Thoracic aorta (tissue), 2 donors: ENCODE results near the gene SERPINE3. TPM values are rescaled to one million over a fixed set of nuclear protein-coding genes. Genes with fewer than 3 reads are reported as not detected.

ENCODE experiments used
- ATAC-seq: fragments of 150-250 bp; one replicate; pipeline ENCODE4 v1.8.0; 2017; ENCODE audit warnings: low read depth; ENCODE audit not compliant: insufficient number of reproducible peaks, low FRiP score
- DNase-seq: peaks from one replicate; pipeline ENCODE4 v3.0.0-alpha.2; 2020; ENCODE audit warnings: low spot score
- H3K27ac ChIP-seq, 2 donors: fragments of 200-600 bp; sonication (generic); 1 replicate in 1 of 2; 2 replicates in 1 of 2; pipeline ENCODE4 v1.5.1; 2016; ENCODE audit warnings: mild to moderate bottlenecking in 2 of 2, moderate library complexity in 2 of 2
- H3K27me3 ChIP-seq: fragments of 200-600 bp; sonication (generic); replicated peaks from 2 replicates; pipeline ENCODE4 v1.6.0; 2016; ENCODE audit warnings: mild to moderate bottlenecking; ENCODE audit not compliant: insufficient read depth
- H3K36me3 ChIP-seq: fragments of 200-600 bp; sonication (generic); one replicate; pipeline ENCODE4 v1.5.1; 2016
- H3K4me1 ChIP-seq, 2 donors: fragments of 200-600 bp; sonication (generic); 1 replicate in 1 of 2; 2 replicates in 1 of 2; pipeline versions ENCODE4 v1.5.1 to v1.6.0; 2016; ENCODE audit warnings: low read depth in 2 of 2, mild to moderate bottlenecking in 1 of 2; ENCODE audit not compliant: control insufficient read depth in 1 of 2
- H3K4me3 ChIP-seq: fragments of 200-600 bp; sonication (generic); 2 replicates; pipeline ENCODE4 v1.5.1; 2016; ENCODE audit warnings: mild to moderate bottlenecking
- H3K9me3 ChIP-seq: fragments of 200-600 bp; sonication (generic); 2 replicates; pipeline ENCODE4 v1.5.1; 2016
- CTCF ChIP-seq: fragments of 200-600 bp; sonication (generic); IDR thresholded peaks from one replicate; pipeline ENCODE4 v1.5.1; 2019; ENCODE audit warnings: antibody characterized with exemption
- total RNA-seq, 2 donors: library from RNA; depleted of rRNA; stranded (reverse); fragments of >200 nt; gene quantifications; one replicate each; pipeline versions ENCODE4 v1.1.0 to v1.2.3, GENCODE V29; 2016

The SERPINE3 gene
- total RNA-seq, 2 donors from 2014 or later = 0.68 TPM; not detected in 1

- no peak overlapping the region for H3K4me3 ChIP-seq
- peaks cover 14% of the 10 kb centered on the region for H3K36me3 ChIP-seq
- DNase-seq (no peak), ATAC-seq (no peak)
- H3K4me1 ChIP-seq = no peaks in the 10 kb centered on the region
- no peaks in the 10 kb centered on the region for H3K9me3 ChIP-seq
- H3K27me3 ChIP-seq = no peaks in the 10 kb centered on the region
- no peak for TF ChIP-seq CTCF
- no peak overlapping the region for H3K27ac ChIP-seq
Measured at GRCh38 chr13:51380269-51380668, 40.8 kb downstream of the SERPINE3 start.

DNA sequence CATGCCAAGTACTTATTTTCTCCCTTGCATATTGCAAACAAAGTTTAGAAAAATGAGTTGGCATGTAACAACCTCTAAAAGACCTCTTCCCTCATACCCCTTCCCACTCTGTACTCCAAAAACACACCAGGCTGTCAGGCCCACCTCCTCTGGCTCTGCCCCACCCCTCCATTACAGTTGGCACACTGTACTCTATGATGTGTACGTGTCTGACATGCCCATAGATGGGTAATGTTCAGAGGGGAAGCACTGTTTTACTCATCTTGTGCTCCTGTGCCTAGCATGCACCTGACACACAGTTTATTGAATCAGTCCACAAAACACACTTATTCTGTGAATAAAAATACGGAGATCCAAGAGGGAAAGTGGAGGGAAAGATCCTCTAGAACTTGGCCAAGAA is 45.6 kb downstream of the SERPINE3 start:
- no peak for TF ChIP-seq CTCF
- no peak for DNase-seq
- no peak overlapping the region for H3K27ac ChIP-seq

DNA sequence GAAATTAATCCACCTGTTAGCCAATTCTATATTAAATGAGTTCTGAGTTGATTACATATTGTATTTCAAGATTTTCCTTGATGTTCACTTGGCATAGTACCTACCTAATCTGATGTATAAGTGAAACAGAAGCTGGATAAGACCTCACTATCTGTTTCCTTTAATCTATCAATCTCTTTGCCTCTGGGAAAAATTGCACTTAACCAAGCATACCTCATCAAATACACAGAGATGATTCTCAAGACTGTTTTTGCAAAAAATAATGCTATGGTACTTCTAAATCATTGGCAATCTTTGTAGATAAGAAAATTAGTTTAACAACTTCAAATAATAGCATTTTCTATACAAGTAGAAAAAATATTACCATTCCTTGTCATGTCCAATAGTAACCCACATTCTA is 55.2 kb downstream of the SERPINE3 start:
- Histone ChIP-seq H3K4me3 (no peak overlapping the region), H3K27me3 (no peaks in the 10 kb centered on the region), H3K36me3 (no peaks in the 10 kb centered on the region), H3K27ac (no peak overlapping the region), H3K9me3 (no peaks in the 10 kb centered on the region), H3K4me1 (peaks cover 17 to 25% of the 10 kb centered on the region in 2 donors)
- no peak for DNase-seq
- TF ChIP-seq CTCF = no peak
- no peak for ATAC-seq

More for the DNA sequence above, 45.6 kb downstream of the SERPINE3 start:
- no peaks in the 10 kb centered on the region for H3K9me3 ChIP-seq
- H3K4me3 ChIP-seq = no peak overlapping the region
- H3K27me3 ChIP-seq = no peaks in the 10 kb centered on the region
- H3K36me3 ChIP-seq = peaks cover 7% of the 10 kb centered on the region
- no peaks in the 10 kb centered on the region for H3K4me1 ChIP-seq
- no peak for ATAC-seq

- peak overlapping the region in 1 of 2 donors; percentile 58 for H3K27ac ChIP-seq
- no peak overlapping the region for H3K4me3 ChIP-seq
- ATAC-seq (no peak), DNase-seq (no peak)
- H3K4me1 ChIP-seq = peaks cover 17 to 25% of the 10 kb centered on the region in 2 donors
- no peaks in the 10 kb centered on the region for H3K27me3 ChIP-seq
- H3K9me3 ChIP-seq = no peaks in the 10 kb centered on the region
- no peak for TF ChIP-seq CTCF
- H3K36me3 ChIP-seq = no peaks in the 10 kb centered on the region
Measured at GRCh38 chr13:51396352-51396751, 56.9 kb downstream of the SERPINE3 start.

- Histone ChIP-seq H3K27ac (peak overlapping the region in 1 of 2 donors; percentile 58), H3K36me3 (no peaks in the 10 kb centered on the region), H3K27me3 (no peaks in the 10 kb centered on the region), H3K4me3 (no peak overlapping the region), H3K9me3 (no peaks in the 10 kb centered on the region), H3K4me1 (peaks cover 18 to 25% of the 10 kb centered on the region in 2 donors)
- ATAC-seq (peak; percentile 78), DNase-seq (peak; percentile 2)
- no peak for TF ChIP-seq CTCF
Measured at GRCh38 chr13:51397262-51397941, 57.9 kb downstream of the SERPINE3 start.
